ENCODE measurements around the gene MRPS22. TPM values are rescaled to one million over a fixed set of nuclear protein-coding genes. Genes with fewer than 3 reads are reported as not detected.

MRPS22 gene
- total and polyA plus RNA-seq, 9 of the 15 experiments (the other 6 are each of a cell fraction or from before 2014, with no cell fraction given) = 148 to 397 (median 229) TPM

- 0 out of 2 replicates have a peak, but pooled peaks have one; percentile 25 for TF ChIP-seq ZNF165 (CRISPR knock-in tag; IDR thresholded peaks at IDR 0.05; ENCODE audit: borderline replicate concordance)
- TF ChIP-seq, protein P1, sequence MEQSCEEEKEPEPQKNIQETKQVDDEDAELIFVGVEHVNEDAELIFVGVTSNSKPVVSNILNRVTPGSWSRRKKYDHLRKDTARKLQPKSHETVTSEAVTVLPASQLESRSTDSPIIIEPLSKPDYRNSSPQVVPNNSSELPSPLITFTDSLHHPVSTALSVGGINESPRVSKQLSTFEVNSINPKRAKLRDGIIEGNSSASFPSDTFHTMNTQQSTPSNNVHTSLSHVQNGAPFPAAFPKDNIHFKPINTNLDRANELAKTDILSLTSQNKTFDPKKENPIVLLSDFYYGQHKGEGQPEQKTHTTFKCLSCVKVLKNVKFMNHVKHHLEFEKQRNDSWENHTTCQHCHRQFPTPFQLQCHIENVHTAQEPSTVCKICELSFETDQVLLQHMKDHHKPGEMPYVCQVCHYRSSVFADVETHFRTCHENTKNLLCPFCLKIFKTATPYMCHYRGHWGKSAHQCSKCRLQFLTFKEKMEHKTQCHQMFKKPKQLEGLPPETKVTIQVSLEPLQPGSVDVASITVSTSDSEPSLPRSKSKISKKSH (CRISPR knock-in tag; IDR thresholded peaks at IDR 0.05) = no peak
- peak; percentile 76 for TF ChIP-seq ZNF766 (CRISPR knock-in tag; conservative IDR thresholded peaks at IDR 0.05)
- TF ChIP-seq ZFP36 (IDR thresholded peaks at IDR 0.05; ENCODE audit: low read depth, low read length, partially characterized antibody) = no peak
- TF ChIP-seq, protein P2, sequence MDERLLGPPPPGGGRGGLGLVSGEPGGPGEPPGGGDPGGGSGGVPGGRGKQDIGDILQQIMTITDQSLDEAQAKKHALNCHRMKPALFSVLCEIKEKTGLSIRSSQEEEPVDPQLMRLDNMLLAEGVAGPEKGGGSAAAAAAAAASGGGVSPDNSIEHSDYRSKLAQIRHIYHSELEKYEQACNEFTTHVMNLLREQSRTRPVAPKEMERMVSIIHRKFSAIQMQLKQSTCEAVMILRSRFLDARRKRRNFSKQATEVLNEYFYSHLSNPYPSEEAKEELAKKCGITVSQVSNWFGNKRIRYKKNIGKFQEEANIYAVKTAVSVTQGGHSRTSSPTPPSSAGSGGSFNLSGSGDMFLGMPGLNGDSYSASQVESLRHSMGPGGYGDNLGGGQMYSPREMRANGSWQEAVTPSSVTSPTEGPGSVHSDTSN (CRISPR knock-in tag; IDR thresholded peaks at IDR 0.05; ENCODE audit: low read depth) = no peak
- TF ChIP-seq, protein P2 (tag; conservative IDR thresholded peaks at IDR 0.05; ENCODE audit: low read depth) = 0 out of 2 replicates have a peak, but pooled peaks have one; percentile 6
- TF ChIP-seq TEAD1 (CRISPR knock-in tag; IDR thresholded peaks at IDR 0.05) = peak in 1 of 2 experiments; percentile 79; a peak in 1 of 4 replicates
- TF ChIP-seq RNF219 (CRISPR knock-in tag; IDR thresholded peaks at IDR 0.05) = no peak
- TF ChIP-seq ZNF384 (IDR thresholded peaks at IDR 0.05; ENCODE audit: low read depth, low read length) = no peak
- no peak for TF ChIP-seq ATF1 (CRISPR knock-in tag; IDR thresholded peaks at IDR 0.05)
- peak; percentile 87 for TF ChIP-seq ATF1 (tag; IDR thresholded peaks at IDR 0.05)
- peak; percentile 44 for TF ChIP-seq NFRKB (IDR thresholded peaks at IDR 0.05; ENCODE audit: low read depth)
- TF ChIP-seq ASH1L (IDR thresholded peaks at IDR 0.05; ENCODE audit: borderline replicate concordance, low read depth, partially characterized antibody) = no peak
- TF ChIP-seq SIN3A (IDR thresholded peaks at IDR 0.05; ENCODE audit: borderline replicate concordance in 2 of 2, control insufficient read depth in 1 of 2, low read depth in 2 of 2, low read length in 2 of 2) = peak; percentile 64 to 78; a peak in 2 of 4 replicates
- TF ChIP-seq PHB (CRISPR knock-in tag; IDR thresholded peaks at IDR 0.05) = no peak
- peak; percentile 75; the same call in 1 of the 2 replicates for TF ChIP-seq ZNF511 (CRISPR knock-in tag; IDR thresholded peaks at IDR 0.05)
- peak; percentile 17 for TF ChIP-seq RBM25 (IDR thresholded peaks at IDR 0.05; ENCODE audit: low read depth, low read length, severe bottlenecking)
- TF ChIP-seq ZFX (CRISPR knock-in tag; IDR thresholded peaks at IDR 0.05) = 0 out of 2 replicates have a peak, but pooled peaks have one; percentile 22
- TF ChIP-seq, protein P3, sequence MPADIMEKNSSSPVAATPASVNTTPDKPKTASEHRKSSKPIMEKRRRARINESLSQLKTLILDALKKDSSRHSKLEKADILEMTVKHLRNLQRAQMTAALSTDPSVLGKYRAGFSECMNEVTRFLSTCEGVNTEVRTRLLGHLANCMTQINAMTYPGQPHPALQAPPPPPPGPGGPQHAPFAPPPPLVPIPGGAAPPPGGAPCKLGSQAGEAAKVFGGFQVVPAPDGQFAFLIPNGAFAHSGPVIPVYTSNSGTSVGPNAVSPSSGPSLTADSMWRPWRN (IDR thresholded peaks at IDR 0.05; ENCODE audit: low read depth) = no peak
Observed at GRCh38 chr3:139343895-139344856, at the start of gene MRPS22 (continued).
